GM21619 (cell line): ENCODE results near the gene CDK6.
"Not testable (repeated sequence)": the region's sequence is repeated elsewhere in the genome, so short reads cannot be mapped to it uniquely, and the experiment has no call there.

Experiments
- ATAC-seq: cut with Tn5 transposase; IDR thresholded peaks from one replicate; pipeline ENCODE4 v1.9.1; 2021; ENCODE audit not compliant: unreplicated experiment

Gene CDK6

GRCh38 chr7:92836489-92836999 is at the start of gene CDK6:
Gene CDK6 (minus strand): TSS chr7:92836573. CDS start chr7:92833323, 3,250 bp downstream.
- peak; percentile 25 for ATAC-seq

GRCh38 chr7:92886039-92886438 is 49.7 kb upstream of the CDK6 start:
- ATAC-seq: not testable (repeated sequence)

- no peak for ATAC-seq
Observed at GRCh38 chr7:92884218-92884617, 47.8 kb upstream of the CDK6 start.

- no peak for ATAC-seq
Observed at GRCh38 chr7:92882760-92883159, 46.4 kb upstream of the CDK6 start.

- no peak for ATAC-seq
Observed at GRCh38 chr7:92881091-92881485, 44.7 kb upstream of the CDK6 start.

- no peak for ATAC-seq
Observed at GRCh38 chr7:92880212-92881090, 44.1 kb upstream of the CDK6 start.

GRCh38 chr7:92877367-92877766 is 41.0 kb upstream of the CDK6 start:
- no peak for ATAC-seq

GRCh38 chr7:92876836-92877235 is 40.5 kb upstream of the CDK6 start:
- no peak for ATAC-seq

- no peak for ATAC-seq
Observed at GRCh38 chr7:92875719-92876118, 39.3 kb upstream of the CDK6 start.

GRCh38 chr7:92875173-92875572 is 38.8 kb upstream of the CDK6 start:
- ATAC-seq: no peak

- no peak for ATAC-seq
Observed at GRCh38 chr7:92874567-92874966, 38.2 kb upstream of the CDK6 start.

- ATAC-seq: no peak
Observed at GRCh38 chr7:92873776-92874175, 37.4 kb upstream of the CDK6 start.

- ATAC-seq: no peak
Observed at GRCh38 chr7:92872701-92873100, 36.3 kb upstream of the CDK6 start.

- ATAC-seq: no peak
Observed at GRCh38 chr7:92868683-92869293, 32.4 kb upstream of the CDK6 start.

- not testable (repeated sequence) for ATAC-seq
Observed at GRCh38 chr7:92864169-92864568, 27.8 kb upstream of the CDK6 start.

GRCh38 chr7:92856436-92856835 is 20.1 kb upstream of the CDK6 start:
- ATAC-seq: no peak

- no peak for ATAC-seq
Observed at GRCh38 chr7:92854501-92855238, 18.3 kb upstream of the CDK6 start.

GRCh38 chr7:92851732-92852131 is 15.4 kb upstream of the CDK6 start:
- ATAC-seq: no peak

GRCh38 chr7:92850516-92850915 is 14.1 kb upstream of the CDK6 start:
- no peak for ATAC-seq

- no peak for ATAC-seq
Observed at GRCh38 chr7:92849322-92849721, 12.9 kb upstream of the CDK6 start.

GRCh38 chr7:92848851-92849250 is 12.5 kb upstream of the CDK6 start:
- no peak for ATAC-seq

GRCh38 chr7:92848441-92848840 is 12.1 kb upstream of the CDK6 start:
- no peak for ATAC-seq
